Neuronal stem cell (in vitro differentiated cells): Measurements from ENCODE around the gene MAU2.

Experiments used
- DNase-seq: peaks from one replicate; pipeline ENCODE4 v3.0.0-alpha.2; 2013; ENCODE audit warnings: low spot score
- H2AFZ ChIP-seq: one replicate; pipeline ENCODE4 v1.6.1; 2013; ENCODE audit warnings: mild to moderate bottlenecking, low read length, inconsistent platforms
- H2AK5ac ChIP-seq: 2 replicates; pipeline ENCODE4 v1.6.1; 2013; ENCODE audit warnings: low read depth, mild to moderate bottlenecking, inconsistent platforms, low read length, moderate library complexity, mixed read lengths
- H2BK120ac ChIP-seq: 2 replicates; pipeline ENCODE4 v1.6.1; 2013; ENCODE audit warnings: low read depth, mild to moderate bottlenecking, inconsistent platforms, low read length, moderate library complexity, mixed read lengths
- H2BK12ac ChIP-seq: one replicate; pipeline ENCODE4 v1.6.1; 2013; ENCODE audit warnings: low read length, inconsistent platforms
- H2BK15ac ChIP-seq: 2 replicates; pipeline ENCODE4 v1.6.1; 2013; ENCODE audit warnings: mild to moderate bottlenecking, low read length, inconsistent platforms, mixed read lengths
- H2BK5ac ChIP-seq: one replicate; pipeline ENCODE4 v1.6.1; 2013; ENCODE audit warnings: inconsistent platforms, mild to moderate bottlenecking, low read length, moderate library complexity
- H3K14ac ChIP-seq: one replicate; pipeline ENCODE4 v1.6.1; 2013; ENCODE audit warnings: low read length, inconsistent platforms
- H3K18ac ChIP-seq: 2 replicates; pipeline ENCODE4 v1.6.1; 2013; ENCODE audit warnings: low read length, inconsistent platforms
- H3K23ac ChIP-seq: 2 replicates; pipeline ENCODE4 v1.6.1; 2013; ENCODE audit warnings: low read depth, mild to moderate bottlenecking, mixed read lengths, low read length, inconsistent platforms; ENCODE audit not compliant: poor library complexity
- H3K27ac ChIP-seq: replicated peaks from 3 replicates; pipeline ENCODE4 v1.5.1; 2013; ENCODE audit warnings: low read length, inconsistent platforms
- H3K27me3 ChIP-seq, 3 experiments: 2 replicates each; pipeline ENCODE4 v1.6.1; 2013; ENCODE audit warnings: low read length in 3 of 3, mild to moderate bottlenecking in 2 of 3, inconsistent platforms in 1 of 3, low read depth in 1 of 3, mixed read lengths in 1 of 3, moderate library complexity in 1 of 3; ENCODE audit not compliant: control insufficient read depth in 3 of 3, insufficient read depth in 3 of 3
- H3K36me3 ChIP-seq, 2 donors: replicated peaks in 1 of 2; 2 replicates each; pipeline ENCODE4 v1.6.1; 2013; ENCODE audit warnings: low read length in 2 of 2; ENCODE audit not compliant: control insufficient read depth in 2 of 2, insufficient read depth in 2 of 2
- H3K4ac ChIP-seq: 2 replicates; pipeline ENCODE4 v1.6.1; 2013; ENCODE audit warnings: inconsistent platforms, mild to moderate bottlenecking, low read length, moderate library complexity
- H3K4me1 ChIP-seq, 2 donors: 1 replicate in 1 of 2; 2 replicates in 1 of 2; pipeline ENCODE4 v1.6.1; 2013; ENCODE audit warnings: low read length in 2 of 2, low read depth in 1 of 2; ENCODE audit not compliant: control insufficient read depth in 2 of 2, insufficient read depth in 1 of 2
- H3K4me2 ChIP-seq: one replicate; pipeline ENCODE4 v1.6.1; 2013; ENCODE audit warnings: mild to moderate bottlenecking, low read length, inconsistent platforms; ENCODE audit not compliant: insufficient read depth, poor library complexity, severe bottlenecking
- H3K4me3 ChIP-seq, 2 donors: 2 replicates each; pipeline ENCODE4 v1.5.1; 2013; ENCODE audit warnings: low read length in 2 of 2, mild to moderate bottlenecking in 2 of 2, inconsistent platforms in 1 of 2, moderate library complexity in 1 of 2
- H3K79me1 ChIP-seq: one replicate; pipeline ENCODE4 v1.6.1; 2013; ENCODE audit warnings: low read depth, mild to moderate bottlenecking, inconsistent platforms, low read length, moderate library complexity
- H3K9ac ChIP-seq: one replicate; pipeline ENCODE4 v1.6.1; 2013; ENCODE audit warnings: mild to moderate bottlenecking, low read depth, low read length, inconsistent platforms; ENCODE audit not compliant: poor library complexity
- H3K9me3 ChIP-seq, 2 donors: replicated peaks in 1 of 2; 2 replicates each; pipeline versions ENCODE3 to v1.6.1; 2013; ENCODE audit warnings: low read length in 2 of 2, mild to moderate bottlenecking in 2 of 2, inconsistent platforms in 1 of 2, low read depth in 1 of 2, mixed read lengths in 1 of 2, moderate library complexity in 1 of 2; ENCODE audit not compliant: control insufficient read depth in 2 of 2, insufficient read depth in 1 of 2
- H4K8ac ChIP-seq: one replicate; pipeline ENCODE4 v1.6.1; 2013; ENCODE audit warnings: low read depth, mild to moderate bottlenecking, inconsistent platforms, low read length, moderate library complexity
- H4K91ac ChIP-seq: one replicate; pipeline ENCODE4 v1.6.1; 2013; ENCODE audit warnings: low read length, low read depth, mild to moderate bottlenecking, inconsistent platforms; ENCODE audit not compliant: poor library complexity
- WGBS, 2 donors: extraction: QIAGEN DNeasy Blood & Tissue Kit; methylation state at CpG; one replicate each; pipeline ENCODE4 v1.1.7; 2013; ENCODE audit warnings: missing lambda C conversion rate in 2 of 2, mixed read lengths in 1 of 2; ENCODE audit not compliant: insufficient read length in 2 of 2, insufficient replicate concordance in 1 of 2; ENCODE audit errors: extremely low coverage in 2 of 2; 5-methylcytosine and 5-hydroxymethylcytosine counted together

Gene MAU2

GRCh38 chr19:19406878-19407632 is 86.4 kb downstream of the MAU2 start:
- DNase-seq: no peak
- no peaks in the 10 kb centered on the region for H3K27me3 ChIP-seq
- WGBS, 2 donors: no CpG with 5 or more reads among the region's 12 CpGs

GRCh38 chr19:19407633-19407930 is 87.0 kb downstream of the MAU2 start:
- Histone ChIP-seq H3K79me1 (peaks cover 12% of the 10 kb centered on the region), H3K27me3 (no peaks in the 10 kb centered on the region), H3K4ac (no peak overlapping the region), H4K91ac (no peak overlapping the region), H3K9ac (no peak overlapping the region), H2AK5ac (no peak overlapping the region), H2BK120ac (no peak overlapping the region), H3K4me2 (no peak overlapping the region), H3K18ac (no peak overlapping the region), H3K14ac (no peak overlapping the region), H2BK15ac (no peak overlapping the region), H3K23ac (no peak overlapping the region), H4K8ac (no peak overlapping the region), H3K9me3 (peaks cover 0 to 15% of the 10 kb centered on the region in 2 donors), H3K36me3 (peaks cover 6 to 30% of the 10 kb centered on the region in 2 donors), H2BK5ac (no peak overlapping the region), H2BK12ac (no peak overlapping the region), H2AFZ (no peak overlapping the region), H3K4me3 (peak overlapping the region in 1 of 2 donors; percentile 55), H3K4me1 (peaks cover 17 to 21% of the 10 kb centered on the region in 2 donors), H3K27ac (no peak overlapping the region)
- no peak for DNase-seq
- WGBS, 2 donors: no CpG with 5 or more reads among the region's 4 CpGs

More at GRCh38 chr19:19406878-19407632, 86.4 kb downstream of the MAU2 start:
- Histone ChIP-seq H2AFZ (no peak overlapping the region), H3K4me2 (peak overlapping the region; percentile 67), H2BK120ac (no peak overlapping the region), H2BK12ac (no peak overlapping the region), H4K8ac (no peak overlapping the region), H2BK5ac (no peak overlapping the region), H3K79me1 (peaks cover 12% of the 10 kb centered on the region), H4K91ac (no peak overlapping the region), H2BK15ac (no peak overlapping the region), H2AK5ac (no peak overlapping the region), H3K9ac (no peak overlapping the region), H3K18ac (no peak overlapping the region), H3K9me3 (peaks cover 0 to 15% of the 10 kb centered on the region in 2 donors), H3K23ac (no peak overlapping the region), H3K4me1 (peaks cover 17 to 21% of the 10 kb centered on the region in 2 donors), H3K4me3 (peak overlapping the region; percentile 55 to 78), H3K14ac (no peak overlapping the region), H3K27ac (no peak overlapping the region), H3K4ac (no peak overlapping the region), H3K36me3 (peaks cover 6 to 30% of the 10 kb centered on the region in 2 donors)
